HepG2 (cell line): ENCODE data around the gene PFN4. TPM values are rescaled to one million over a fixed set of nuclear protein-coding genes. Genes with fewer than 3 reads are reported as not detected.

Source experiments
- ATAD3A ChIP-seq: sonication (generic); formaldehyde crosslinking; IDR thresholded peaks from 2 replicates; pipeline ENCODE4 v1.4.0; 2020; ENCODE audit warnings: missing genetic modification reagents
- ATF1 ChIP-seq: IDR thresholded peaks from 2 replicates; pipeline ENCODE4 v1.6.1; 2016; ENCODE audit warnings: mild to moderate bottlenecking, control low read depth
- EED ChIP-seq: sonication (generic); formaldehyde crosslinking; IDR thresholded peaks from 2 replicates; pipeline ENCODE4 v1.5.0; 2020; ENCODE audit warnings: mild to moderate bottlenecking, missing genetic modification reagents
- FOXC1 ChIP-seq: sonication (generic); formaldehyde crosslinking; IDR thresholded peaks from 2 replicates; pipeline ENCODE4 v1.8.0; 2022; ENCODE audit warnings: mild to moderate bottlenecking, missing genetic modification reagents, borderline replicate concordance
- HMG20A ChIP-seq: IDR thresholded peaks from 2 replicates; pipeline ENCODE4 v1.6.1; 2016; ENCODE audit warnings: borderline replicate concordance
- IRF2 ChIP-seq: IDR thresholded peaks from 2 replicates; pipeline ENCODE4 v1.6.1; 2018; ENCODE audit warnings: missing genetic modification reagents, missing compliant biosample characterization
- JUNB ChIP-seq: sonication (generic); formaldehyde crosslinking; IDR thresholded peaks from 2 replicates; pipeline ENCODE4 v1.8.0; 2022; ENCODE audit warnings: missing genetic modification reagents, mild to moderate bottlenecking, borderline replicate concordance
- KLF16 ChIP-seq, 2 experiments: sonication (generic) in 1 of 2; formaldehyde crosslinking in 1 of 2; IDR thresholded peaks; 2 replicates each; pipeline versions ENCODE4 v1.6.1 to v1.8.0; 2016 to 2023; ENCODE audit warnings: missing genetic modification reagents in 2 of 2, missing compliant biosample characterization in 1 of 2
- KMT2A ChIP-seq: sonication (generic); formaldehyde crosslinking; IDR thresholded peaks from 2 replicates; pipeline ENCODE4 v1.4.0; 2020; ENCODE audit warnings: missing genetic modification reagents
- MAZ ChIP-seq, 2 experiments: sonication (generic) in 1 of 2; formaldehyde crosslinking in 1 of 2; IDR thresholded peaks; 2 replicates each; pipeline versions ENCODE4 v1.5.0 to v1.6.1; 2012 to 2020; ENCODE audit warnings: low read depth in 2 of 2, mild to moderate bottlenecking in 2 of 2, borderline replicate concordance in 1 of 2, improper control_type of control experiment in 1 of 2, low read length in 1 of 2, missing genetic modification reagents in 1 of 2, moderate library complexity in 1 of 2
- NPAS2 ChIP-seq: sonication (generic); formaldehyde crosslinking; IDR thresholded peaks from 2 replicates; pipeline ENCODE4 v1.8.0; 2022; ENCODE audit warnings: mild to moderate bottlenecking, missing genetic modification reagents, borderline replicate concordance
- SP5 ChIP-seq: IDR thresholded peaks from 2 replicates; pipeline ENCODE4 v1.6.1; 2016; ENCODE audit warnings: low read depth, borderline replicate concordance
- SPEN ChIP-seq: sonication (generic); formaldehyde crosslinking; IDR thresholded peaks from 2 replicates; pipeline ENCODE4 v1.5.1; 2020; ENCODE audit warnings: low read depth, mild to moderate bottlenecking, missing genetic modification reagents
- STAG1 ChIP-seq: sonication (generic); formaldehyde crosslinking; IDR thresholded peaks from 2 replicates; pipeline ENCODE4 v1.4.0; 2020; ENCODE audit warnings: missing genetic modification reagents
- TBX3 ChIP-seq: fragments of 450-650 bp; IDR thresholded peaks from 2 replicates; pipeline ENCODE4 v1.6.1; 2017; ENCODE audit warnings: antibody characterized with exemption, mild to moderate bottlenecking, inconsistent platforms, borderline replicate concordance
- ZBTB14 ChIP-seq: sonication (generic); formaldehyde crosslinking; IDR thresholded peaks from 2 replicates; pipeline ENCODE4 v1.4.0; 2020; ENCODE audit warnings: missing genetic modification reagents
- ZFP41 ChIP-seq: sonication (generic); formaldehyde crosslinking; IDR thresholded peaks from 2 replicates; pipeline ENCODE4 v1.4.0; 2020; ENCODE audit warnings: mild to moderate bottlenecking, missing genetic modification reagents, borderline replicate concordance
- ZNF382 ChIP-seq: sonication (generic); formaldehyde crosslinking; IDR thresholded peaks from 2 replicates; pipeline ENCODE4 v1.5.0; 2020; ENCODE audit warnings: missing genetic modification reagents, mild to moderate bottlenecking, borderline replicate concordance
- ZNF503 ChIP-seq: sonication (generic); formaldehyde crosslinking; IDR thresholded peaks from 2 replicates; pipeline ENCODE4 v1.4.0; 2020; ENCODE audit warnings: missing genetic modification reagents
- ZNF547 ChIP-seq: sonication (generic); formaldehyde crosslinking; IDR thresholded peaks from 2 replicates; pipeline ENCODE4 v1.5.1; 2020; ENCODE audit warnings: mild to moderate bottlenecking, missing genetic modification reagents
- ZNF549 ChIP-seq: sonication (generic); formaldehyde crosslinking; IDR thresholded peaks from 2 replicates; pipeline ENCODE4 v1.5.0; 2020; ENCODE audit warnings: missing genetic modification reagents
- ZNF597 ChIP-seq: sonication (generic); formaldehyde crosslinking; IDR thresholded peaks from 2 replicates; pipeline ENCODE4 v1.5.0; 2020; ENCODE audit warnings: missing genetic modification reagents
- ZNF883 ChIP-seq: sonication (generic); formaldehyde crosslinking; IDR thresholded peaks from 2 replicates; pipeline ENCODE4 v1.5.1; 2020; ENCODE audit warnings: mild to moderate bottlenecking, missing genetic modification reagents; ENCODE audit errors: not compliant biosample characterization
- ZSCAN20 ChIP-seq: sonication (generic); formaldehyde crosslinking; IDR thresholded peaks from 2 replicates; pipeline ENCODE4 v1.4.0; 2020; ENCODE audit warnings: missing genetic modification reagents, mild to moderate bottlenecking, borderline replicate concordance
- ZSCAN21 ChIP-seq: sonication (generic); formaldehyde crosslinking; IDR thresholded peaks from 2 replicates; pipeline ENCODE4 v1.8.0; 2022; ENCODE audit warnings: mild to moderate bottlenecking, missing genetic modification reagents, moderate library complexity, borderline replicate concordance
- polyA plus RNA-seq, 8 experiments: library from polyadenylated mRNA; depleted of rRNA in 3 of 8; stranded (reverse) in 7 of 8; unstranded in 1 of 8; fragments of >200 nt; fragmentation: Illumina TruSeq in 4 of 8; extraction: Trizol in 4 of 8; gene quantifications; 2 replicates each; pipeline versions ENCODE4 v1.2.1 to v1.2.3, GENCODE V29; 2011 to 2016; ENCODE audit warnings: low read depth in 4 of 8, missing spikeins in 1 of 8, mixed read lengths in 1 of 8; ENCODE audit not compliant: insufficient read depth in 1 of 8
- total RNA-seq, 5 experiments: library from RNA; depleted of rRNA; stranded (reverse); fragments of >200 nt; fragmentation: Illumina TruSeq; extraction: Trizol; gene quantifications; 2 replicates each; pipeline ENCODE4 v1.2.3, GENCODE V29; 2016; ENCODE audit warnings: low read depth in 1 of 5

PFN4 gene
- total and polyA plus RNA-seq, 2 of the 13 experiments (the other 11 are each of a cell fraction or from before 2014, with no cell fraction given) = 0.12 to 0.20 TPM

DNA sequence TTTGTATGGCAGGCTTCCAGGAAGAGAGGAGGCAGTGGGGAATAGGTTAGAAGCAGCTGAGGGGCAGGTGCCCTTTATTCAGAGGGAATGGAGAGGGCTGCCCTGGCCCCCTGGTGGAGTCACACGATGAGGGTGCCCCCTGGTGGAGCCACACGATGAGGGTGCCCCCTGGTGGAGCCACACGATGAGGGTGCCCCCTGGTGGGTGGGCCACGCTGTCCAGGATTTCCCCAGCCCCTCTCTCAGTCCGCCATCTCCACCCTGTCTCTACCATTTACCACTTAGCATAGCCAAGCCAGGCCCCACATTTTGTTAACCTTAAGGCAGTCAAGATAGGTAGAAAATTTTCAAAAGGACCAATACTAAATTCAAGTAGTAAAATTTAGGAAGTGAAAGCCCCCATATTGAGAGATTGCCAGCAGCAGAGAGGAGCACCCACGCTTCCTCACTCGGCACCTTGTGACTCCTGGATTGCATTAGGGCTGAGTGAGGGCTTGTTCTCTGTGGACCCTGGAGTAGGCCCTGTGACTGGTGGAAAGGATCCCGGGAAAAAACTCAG lies 41.4 kb upstream of the PFN4 start (continued):
- TF ChIP-seq MAZ (IDR thresholded peaks at IDR 0.05; ENCODE audit: borderline replicate concordance, low read depth, low read length) (peak; percentile 79; the same call in 1 of the 2 replicates), MAZ (CRISPR knock-in tag; IDR thresholded peaks at IDR 0.05; ENCODE audit: low read depth) (peak; percentile 60; the same call in 1 of the 2 replicates), EED (CRISPR knock-in tag) (no peak), TBX3 (no peak), ZNF883 (no peak), ATAD3A (CRISPR knock-in tag) (no peak), FOXC1 (CRISPR knock-in tag) (no peak), ZNF549 (CRISPR knock-in tag) (no peak), IRF2 (CRISPR knock-in tag) (no peak), ZBTB14 (CRISPR knock-in tag) (0 out of 2 replicates have a peak, but pooled peaks have one; percentile 34), ATF1 (CRISPR knock-in tag) (no peak), ZNF382 (CRISPR knock-in tag) (no peak), ZNF503 (CRISPR knock-in tag) (0 out of 2 replicates have a peak, but pooled peaks have one; percentile 17), STAG1 (peak; percentile 90), ZSCAN20 (0 out of 2 replicates have a peak, but pooled peaks have one; percentile 42), ZFP41 (no peak), NPAS2 (CRISPR knock-in tag) (no peak), HMG20A (no peak), SPEN (CRISPR knock-in tag) (peak; percentile 59; the same call in 1 of the 2 replicates), ZNF597 (no peak), JUNB (no peak), ZSCAN21 (no peak), KLF16 (CRISPR knock-in tag; IDR thresholded peaks at IDR 0.05) (0 out of 4 replicates have a peak, but pooled peaks of 1 of the 2 experiments have one; percentile 45), KMT2A (CRISPR knock-in tag) (0 out of 2 replicates have a peak, but pooled peaks have one; percentile 32), ZNF547 (CRISPR knock-in tag) (no peak), SP5 (CRISPR knock-in tag) (no peak)
